Mammary epithelial cell (primary cell): Measurements from ENCODE around the gene CXCR6.

Experiments
- EZH2 ChIP-seq: IDR thresholded peaks from 2 replicates; pipeline ENCODE4 v1.6.1; 2012; ENCODE audit warnings: low read length, inconsistent platforms, borderline replicate concordance
- TF ChIP-seq, protein P1 (sequence below), 2 donors: IDR thresholded peaks in 1 of 2; conservative IDR thresholded peaks in 1 of 2; 2 replicates each; pipeline ENCODE4 v1.5.1; 2011 to 2012; ENCODE audit warnings: inconsistent platforms in 2 of 2, low read length in 2 of 2, mild to moderate bottlenecking in 2 of 2, control low read depth in 1 of 2, low read depth in 1 of 2; ENCODE audit not compliant: insufficient read depth in 1 of 2; ENCODE audit errors: extremely low read depth in 1 of 2

DNA sequence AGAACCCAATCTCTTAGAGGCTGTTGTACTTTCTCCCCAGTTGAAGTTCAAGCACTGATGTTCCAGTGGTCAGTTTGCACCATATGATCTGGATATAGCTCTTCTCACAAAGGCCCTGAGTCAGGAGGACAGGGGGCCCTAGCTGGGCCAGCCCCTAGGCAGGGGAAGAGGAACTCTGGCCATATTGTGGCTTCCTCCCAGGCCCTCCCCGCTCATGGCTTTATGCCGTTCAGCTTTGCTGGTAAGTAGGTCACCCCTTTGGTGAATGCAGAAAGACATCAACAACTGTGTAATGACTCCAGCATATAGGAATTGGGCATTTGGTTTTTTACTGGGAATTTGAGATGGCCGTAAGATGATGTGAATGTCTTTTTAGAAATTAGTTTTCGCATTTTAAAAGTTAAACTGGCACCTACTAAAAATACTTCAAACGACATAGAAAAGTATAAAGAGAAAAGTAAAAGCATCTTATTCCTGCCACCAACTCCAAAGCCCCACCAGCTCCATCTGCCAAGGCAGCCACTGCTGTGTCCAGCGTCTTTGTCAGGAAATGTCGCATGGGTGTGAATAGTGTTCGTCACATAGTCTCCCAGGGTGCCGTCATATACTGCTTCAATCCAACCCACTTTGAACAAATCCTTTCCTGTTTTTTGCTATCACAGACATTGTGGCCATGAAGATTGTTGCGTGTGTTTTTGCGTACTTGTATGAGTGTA lies 31.6 kb upstream of the CXCR6 start:
- TF ChIP-seq, protein P1, sequence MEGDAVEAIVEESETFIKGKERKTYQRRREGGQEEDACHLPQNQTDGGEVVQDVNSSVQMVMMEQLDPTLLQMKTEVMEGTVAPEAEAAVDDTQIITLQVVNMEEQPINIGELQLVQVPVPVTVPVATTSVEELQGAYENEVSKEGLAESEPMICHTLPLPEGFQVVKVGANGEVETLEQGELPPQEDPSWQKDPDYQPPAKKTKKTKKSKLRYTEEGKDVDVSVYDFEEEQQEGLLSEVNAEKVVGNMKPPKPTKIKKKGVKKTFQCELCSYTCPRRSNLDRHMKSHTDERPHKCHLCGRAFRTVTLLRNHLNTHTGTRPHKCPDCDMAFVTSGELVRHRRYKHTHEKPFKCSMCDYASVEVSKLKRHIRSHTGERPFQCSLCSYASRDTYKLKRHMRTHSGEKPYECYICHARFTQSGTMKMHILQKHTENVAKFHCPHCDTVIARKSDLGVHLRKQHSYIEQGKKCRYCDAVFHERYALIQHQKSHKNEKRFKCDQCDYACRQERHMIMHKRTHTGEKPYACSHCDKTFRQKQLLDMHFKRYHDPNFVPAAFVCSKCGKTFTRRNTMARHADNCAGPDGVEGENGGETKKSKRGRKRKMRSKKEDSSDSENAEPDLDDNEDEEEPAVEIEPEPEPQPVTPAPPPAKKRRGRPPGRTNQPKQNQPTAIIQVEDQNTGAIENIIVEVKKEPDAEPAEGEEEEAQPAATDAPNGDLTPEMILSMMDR (conservative IDR thresholded peaks at IDR 0.05 in 1 of 2, IDR thresholded peaks at IDR 0.05 in 1 of 2; ENCODE audit: extremely low read depth in 1 of 2, insufficient read depth in 1 of 2, low read depth in 1 of 2, low read length in 2 of 2), result no peak
- no peak for TF ChIP-seq EZH2
